Measurements from ENCODE around the gene DDX19B.

Gene DDX19B

DNA sequence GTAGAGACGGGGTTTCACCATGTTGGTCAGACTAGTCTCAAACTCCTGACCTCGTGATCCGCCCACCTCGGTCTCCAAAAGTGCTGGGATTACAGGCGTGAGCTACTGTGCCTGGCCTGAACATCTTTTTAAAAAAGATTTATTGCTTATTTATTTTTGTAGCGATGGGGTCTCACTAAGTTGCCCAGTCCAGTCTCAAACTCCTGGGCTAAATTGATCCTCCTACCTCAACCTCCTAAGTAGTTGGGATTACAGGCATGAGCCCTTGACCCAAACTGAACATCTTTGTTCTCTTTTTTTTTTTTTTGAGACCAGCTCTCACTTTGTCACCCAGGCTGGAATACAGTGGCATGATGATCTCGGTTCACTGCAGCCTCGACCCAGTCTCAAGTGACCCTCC is 75.2 kb downstream of the DDX19B start:
- Histone ChIP-seq H3K14ac (ENCODE audit: low read length in 2 of 2) (no peak overlapping the region), H3K9me3 (ENCODE audit: control insufficient read depth, low read length) (no peaks in the 10 kb centered on the region), H3K18ac (ENCODE audit: low read depth in 1 of 2, low read length in 2 of 2) (no peak overlapping the region), H3K27ac (ENCODE audit: low read length, poor library complexity, severe bottlenecking) (no peak overlapping the region), H2BK5ac (ENCODE audit: low read depth, low read length, poor library complexity, severe bottlenecking) (no peak overlapping the region), H2AFZ (ENCODE audit: low read depth, low read length) (no peak overlapping the region), H2BK12ac (ENCODE audit: low read length in 2 of 2) (no peak overlapping the region), H4K8ac (ENCODE audit: low read length) (no peak overlapping the region), H3K79me1 (replicated peaks; ENCODE audit: low read length, poor library complexity, severe bottlenecking) (peaks cover 14% of the 10 kb centered on the region), H3K9ac (ENCODE audit: low read length) (no peak overlapping the region), H3K23ac (ENCODE audit: low read length in 2 of 2) (no peak overlapping the region), H4K91ac (ENCODE audit: low read length) (no peak overlapping the region), H3K4me2 (ENCODE audit: low read length, poor library complexity, severe bottlenecking) (no peak overlapping the region), H2BK15ac (ENCODE audit: low read depth, poor library complexity, severe bottlenecking) (no peak overlapping the region), H3K4ac (ENCODE audit: low read depth in 1 of 2, low read length in 2 of 2) (no peak overlapping the region), H3K27me3 (ENCODE audit: control insufficient read depth in 1 of 2, insufficient read depth in 1 of 2, low read length in 2 of 2) (no peaks in the 10 kb centered on the region), H2AK5ac (ENCODE audit: low read length, severe bottlenecking) (no peak overlapping the region), H3K4me3 (ENCODE audit: insufficient read depth in 1 of 2, low read depth in 1 of 2, low read length in 2 of 2) (no peak overlapping the region), H3K4me1 (ENCODE audit: control insufficient read depth, insufficient read depth, low read depth, low read length) (peaks cover 8% of the 10 kb centered on the region), H3K36me3 (ENCODE audit: control insufficient read depth in 1 of 2, insufficient read depth in 2 of 2, low read depth in 1 of 2, low read length in 2 of 2) (peaks cover 59 to 68% of the 10 kb centered on the region in 2 experiments), H2BK120ac (ENCODE audit: low read depth, low read length) (no peak overlapping the region)
- no peak for DNase-seq
- 100% methylated on average over 8 of the region's 8 CpGs for WGBS

DNA sequence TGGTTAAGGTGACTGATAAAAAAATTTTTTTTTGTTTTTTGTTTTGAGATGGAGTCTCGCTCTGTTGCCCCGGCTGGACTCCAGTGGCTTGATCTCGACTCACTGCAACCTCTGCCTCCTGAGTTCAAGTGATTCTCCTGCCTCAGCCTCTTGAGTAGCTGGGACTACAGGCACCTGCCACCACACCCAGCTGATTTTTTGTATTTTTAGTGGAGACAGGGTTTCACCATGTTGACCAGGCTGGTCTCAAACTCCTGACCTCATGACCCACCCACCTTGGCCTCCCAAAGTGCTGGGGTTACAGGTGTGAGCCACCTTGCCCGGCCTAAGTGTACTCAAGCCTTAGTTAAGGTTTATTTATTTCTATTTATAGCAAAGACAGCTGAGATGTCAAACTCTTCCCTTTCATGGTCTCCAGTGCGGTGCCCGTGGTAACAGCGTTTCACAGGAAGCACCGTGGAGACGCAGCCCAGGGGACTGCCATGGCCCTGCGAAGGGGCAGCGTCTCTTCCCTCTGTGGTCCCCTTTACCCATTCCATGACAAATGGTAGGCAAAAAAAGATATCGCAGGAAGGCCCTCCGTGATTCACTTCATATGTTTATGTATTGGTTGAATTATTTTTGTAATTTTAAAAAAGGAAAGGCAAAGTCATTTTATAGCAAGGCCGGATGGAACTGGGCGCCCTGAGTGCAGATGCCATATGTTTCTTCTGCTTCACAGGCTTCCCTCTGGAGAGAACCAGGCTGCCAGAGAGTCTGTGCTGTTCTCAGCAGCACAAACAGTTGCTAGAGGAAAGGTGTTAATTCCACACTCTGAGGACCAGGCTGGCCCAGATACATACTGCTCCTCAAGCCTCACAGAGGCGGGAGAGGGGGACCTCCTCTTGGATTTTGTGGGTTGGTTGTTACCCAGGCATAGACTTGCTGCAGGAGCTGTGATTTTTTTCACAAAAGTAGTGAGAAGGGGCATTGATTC is 76.9 kb downstream of the DDX19B start:
- Histone ChIP-seq H2BK120ac (ENCODE audit: low read depth, low read length) (no peak overlapping the region), H3K23ac (ENCODE audit: low read length in 2 of 2) (peak overlapping the region in 1 of 2 experiments; percentile 64), H2AK5ac (ENCODE audit: low read length, severe bottlenecking) (no peak overlapping the region), H3K79me1 (replicated peaks; ENCODE audit: low read length, poor library complexity, severe bottlenecking) (peaks cover 15% of the 10 kb centered on the region), H2AFZ (ENCODE audit: low read depth, low read length) (no peak overlapping the region), H3K9ac (ENCODE audit: low read length) (no peak overlapping the region), H3K14ac (ENCODE audit: low read length in 2 of 2) (no peak overlapping the region), H3K9me3 (ENCODE audit: control insufficient read depth, low read length) (no peaks in the 10 kb centered on the region), H3K27ac (ENCODE audit: low read length, poor library complexity, severe bottlenecking) (no peak overlapping the region), H4K91ac (ENCODE audit: low read length) (no peak overlapping the region), H2BK15ac (ENCODE audit: low read depth, poor library complexity, severe bottlenecking) (no peak overlapping the region), H3K4ac (ENCODE audit: low read depth in 1 of 2, low read length in 2 of 2) (no peak overlapping the region), H2BK5ac (ENCODE audit: low read depth, low read length, poor library complexity, severe bottlenecking) (no peak overlapping the region), H3K18ac (ENCODE audit: low read depth in 1 of 2, low read length in 2 of 2) (no peak overlapping the region), H3K4me2 (ENCODE audit: low read length, poor library complexity, severe bottlenecking) (no peak overlapping the region), H2BK12ac (ENCODE audit: low read length in 2 of 2) (no peak overlapping the region), H3K4me3 (ENCODE audit: insufficient read depth in 1 of 2, low read depth in 1 of 2, low read length in 2 of 2) (no peak overlapping the region), H3K4me1 (ENCODE audit: control insufficient read depth, insufficient read depth, low read depth, low read length) (peaks cover 16% of the 10 kb centered on the region), H3K27me3 (ENCODE audit: control insufficient read depth in 1 of 2, insufficient read depth in 1 of 2, low read length in 2 of 2) (no peaks in the 10 kb centered on the region), H3K36me3 (ENCODE audit: control insufficient read depth in 1 of 2, insufficient read depth in 2 of 2, low read depth in 1 of 2, low read length in 2 of 2) (peaks cover 47 to 58% of the 10 kb centered on the region in 2 experiments), H4K8ac (ENCODE audit: low read length) (no peak overlapping the region)
- DNase-seq = no peak
- 95% methylated on average over 13 of the region's 16 CpGs for WGBS

DNA sequence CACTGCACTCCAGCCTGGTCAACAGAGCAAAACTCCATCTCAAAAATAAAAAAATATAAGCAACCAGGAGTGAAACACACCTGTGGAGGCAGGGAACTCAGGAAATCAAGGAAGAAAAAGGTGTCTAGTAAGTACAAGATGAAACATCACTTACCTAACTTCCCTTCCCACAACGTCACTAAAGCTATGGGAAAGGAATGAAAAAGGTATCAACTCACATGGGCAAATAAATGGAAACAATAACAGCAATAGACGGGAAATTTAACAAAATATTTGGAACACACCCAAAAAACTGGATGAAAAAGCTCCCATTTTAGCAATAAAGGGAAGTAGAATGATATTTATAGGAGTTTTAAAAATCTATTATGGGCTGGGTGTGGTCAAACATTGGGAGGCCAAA is 78.8 kb downstream of the DDX19B start:
- Histone ChIP-seq H2AK5ac (ENCODE audit: low read length, severe bottlenecking) (no peak overlapping the region), H2BK120ac (ENCODE audit: low read depth, low read length) (no peak overlapping the region), H4K91ac (ENCODE audit: low read length) (no peak overlapping the region), H3K36me3 (ENCODE audit: control insufficient read depth in 1 of 2, insufficient read depth in 2 of 2, low read depth in 1 of 2, low read length in 2 of 2) (peaks cover 46 to 47% of the 10 kb centered on the region in 2 experiments), H3K4ac (ENCODE audit: low read depth in 1 of 2, low read length in 2 of 2) (no peak overlapping the region), H2BK15ac (ENCODE audit: low read depth, poor library complexity, severe bottlenecking) (no peak overlapping the region), H3K9me3 (ENCODE audit: control insufficient read depth, low read length) (no peaks in the 10 kb centered on the region), H3K14ac (ENCODE audit: low read length in 2 of 2) (no peak overlapping the region), H3K4me1 (ENCODE audit: control insufficient read depth, insufficient read depth, low read depth, low read length) (peaks cover 23% of the 10 kb centered on the region), H3K9ac (ENCODE audit: low read length) (no peak overlapping the region), H2BK12ac (ENCODE audit: low read length in 2 of 2) (no peak overlapping the region), H3K27me3 (ENCODE audit: control insufficient read depth in 1 of 2, insufficient read depth in 1 of 2, low read length in 2 of 2) (no peaks in the 10 kb centered on the region), H3K4me3 (ENCODE audit: insufficient read depth in 1 of 2, low read depth in 1 of 2, low read length in 2 of 2) (no peak overlapping the region), H3K18ac (ENCODE audit: low read depth in 1 of 2, low read length in 2 of 2) (no peak overlapping the region), H3K4me2 (ENCODE audit: low read length, poor library complexity, severe bottlenecking) (no peak overlapping the region), H3K23ac (ENCODE audit: low read length in 2 of 2) (no peak overlapping the region), H2AFZ (ENCODE audit: low read depth, low read length) (no peak overlapping the region), H3K79me1 (replicated peaks; ENCODE audit: low read length, poor library complexity, severe bottlenecking) (peaks cover 8% of the 10 kb centered on the region), H2BK5ac (ENCODE audit: low read depth, low read length, poor library complexity, severe bottlenecking) (no peak overlapping the region), H3K27ac (ENCODE audit: low read length, poor library complexity, severe bottlenecking) (no peak overlapping the region), H4K8ac (ENCODE audit: low read length) (no peak overlapping the region)
- DNase-seq = no peak
- no CpG with 5 or more reads among the region's 2 CpGs for WGBS

DNA sequence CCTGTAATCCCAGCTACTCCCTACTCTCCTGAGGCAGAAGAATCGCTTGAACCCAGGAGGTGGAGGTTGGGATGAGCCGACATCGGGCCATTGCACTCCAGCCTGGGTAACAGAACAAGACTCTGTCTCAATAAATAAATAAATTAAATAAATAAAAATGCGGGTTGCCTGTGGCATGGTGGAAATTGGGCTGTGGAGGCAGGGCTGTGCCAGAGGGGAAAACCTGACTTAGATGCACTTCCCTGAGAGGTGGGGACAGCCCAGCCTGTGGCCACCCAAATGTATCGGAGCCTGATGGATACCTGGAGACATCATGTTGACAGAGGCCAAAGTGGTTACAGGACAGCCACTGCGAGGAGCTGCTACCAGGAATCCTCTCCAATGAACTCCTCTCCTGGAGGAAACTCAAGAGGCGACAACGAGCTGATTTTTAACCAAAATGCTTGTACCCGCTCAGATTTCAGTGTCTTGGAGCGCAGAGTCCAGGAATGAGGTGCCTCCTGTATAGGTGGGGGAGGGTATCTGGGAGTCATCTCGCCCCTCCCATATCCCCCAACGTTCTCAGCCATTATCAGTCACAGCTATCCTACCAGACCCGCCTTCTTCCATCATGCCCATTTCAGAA is 80.0 kb downstream of the DDX19B start:
- Histone ChIP-seq H2BK5ac (ENCODE audit: low read depth, low read length, poor library complexity, severe bottlenecking) (no peak overlapping the region), H3K27ac (ENCODE audit: low read length, poor library complexity, severe bottlenecking) (no peak overlapping the region), H2AFZ (ENCODE audit: low read depth, low read length) (no peak overlapping the region), H3K79me1 (replicated peaks; ENCODE audit: low read length, poor library complexity, severe bottlenecking) (peaks cover 6% of the 10 kb centered on the region), H3K4me3 (ENCODE audit: insufficient read depth in 1 of 2, low read depth in 1 of 2, low read length in 2 of 2) (no peak overlapping the region), H3K14ac (ENCODE audit: low read length in 2 of 2) (no peak overlapping the region), H3K4me2 (ENCODE audit: low read length, poor library complexity, severe bottlenecking) (no peak overlapping the region), H3K36me3 (ENCODE audit: control insufficient read depth in 1 of 2, insufficient read depth in 2 of 2, low read depth in 1 of 2, low read length in 2 of 2) (peaks cover 46 to 47% of the 10 kb centered on the region in 2 experiments), H2BK12ac (ENCODE audit: low read length in 2 of 2) (no peak overlapping the region), H3K9me3 (ENCODE audit: control insufficient read depth, low read length) (no peaks in the 10 kb centered on the region), H2BK120ac (ENCODE audit: low read depth, low read length) (no peak overlapping the region), H3K18ac (ENCODE audit: low read depth in 1 of 2, low read length in 2 of 2) (no peak overlapping the region), H2AK5ac (ENCODE audit: low read length, severe bottlenecking) (peak overlapping the region; percentile 29), H4K8ac (ENCODE audit: low read length) (peak overlapping the region; percentile 77), H3K9ac (ENCODE audit: low read length) (no peak overlapping the region), H3K4me1 (ENCODE audit: control insufficient read depth, insufficient read depth, low read depth, low read length) (peaks cover 23% of the 10 kb centered on the region), H3K27me3 (ENCODE audit: control insufficient read depth in 1 of 2, insufficient read depth in 1 of 2, low read length in 2 of 2) (no peaks in the 10 kb centered on the region), H3K4ac (ENCODE audit: low read depth in 1 of 2, low read length in 2 of 2) (no peak overlapping the region), H3K23ac (ENCODE audit: low read length in 2 of 2) (no peak overlapping the region), H2BK15ac (ENCODE audit: low read depth, poor library complexity, severe bottlenecking) (no peak overlapping the region), H4K91ac (ENCODE audit: low read length) (no peak overlapping the region)
- WGBS = 95% methylated on average over 3 of the region's 13 CpGs
- DNase-seq = no peak

Data from mesenchymal stem cell (in vitro differentiated cells and primary cell).